SK-N-SH (cell line): ENCODE measurements around the gene P2RX5. TPM values are rescaled to one million over a fixed set of nuclear protein-coding genes. Genes with fewer than 3 reads are reported as not detected.

Experiments
- CTCF ChIA-PET: fragments of 300-600, 350-600 bp; formaldehyde crosslinking; extraction: SDS; loops from one replicate; lab custom pipeline; 2021; lab: Yijun Ruan, JAX
- POLR2A ChIA-PET: fragments of 350-600 bp; sonication (Branson Sonifier 250); formaldehyde crosslinking; extraction: SDS; loops from one replicate; lab custom pipeline; 2020; ENCODE audit warnings: antibody characterized with exemption, inconsistent platforms; lab: Yijun Ruan, JAX
- DNase-seq: peaks from one replicate; pipeline ENCODE4 v3.0.0; 2012
- H2AFZ ChIP-seq: fragments of 200-600 bp; sonication (generic); 2 replicates; pipeline ENCODE4 v1.8.1; 2016; ENCODE audit warnings: antibody characterized with exemption, mild to moderate bottlenecking, low read depth
- H3F3A ChIP-seq: fragments of 200-600 bp; sonication (generic); replicated peaks from 2 replicates; pipeline ENCODE3; 2016; ENCODE audit warnings: antibody characterized with exemption, mild to moderate bottlenecking; ENCODE audit not compliant: insufficient read depth
- H3K27ac ChIP-seq, 2 experiments: fragments of 200-500 bp in 1 of 2; fragments of 200-600 bp in 1 of 2; sonication (Bioruptor generic) in 1 of 2; sonication (generic), shearing (Covaris generic) in 1 of 2; 2 replicates each; pipeline versions ENCODE4 v1.5.1 to v1.6.1; 2014 to 2016; ENCODE audit warnings: low read depth in 2 of 2, inconsistent platforms in 1 of 2, low read length in 1 of 2, mild to moderate bottlenecking in 1 of 2, mixed read lengths in 1 of 2
- H3K27me3 ChIP-seq: fragments of 200-600 bp; sonication (generic), shearing (Covaris generic); 2 replicates; pipeline ENCODE4 v1.6.1; 2016; ENCODE audit warnings: mixed run types; ENCODE audit not compliant: insufficient read depth
- H3K36me3 ChIP-seq, 2 experiments: fragments of 200-500 bp in 1 of 2; fragments of 200-600 bp in 1 of 2; sonication (Bioruptor generic) in 1 of 2; sonication (generic) in 1 of 2; replicated peaks in 1 of 2; 2 replicates each; pipeline versions ENCODE3 to v1.5.1; 2014 to 2016; ENCODE audit warnings: low read length in 1 of 2, mild to moderate bottlenecking in 1 of 2; ENCODE audit not compliant: insufficient read depth in 2 of 2, control insufficient read depth in 1 of 2
- H3K4me1 ChIP-seq, 2 experiments: fragments of 200-500 bp in 1 of 2; fragments of 200-600 bp in 1 of 2; sonication (Bioruptor generic) in 1 of 2; sonication (generic), shearing (Covaris generic) in 1 of 2; 2 replicates each; pipeline versions ENCODE4 v1.5.1 to v1.6.1; 2014 to 2016; ENCODE audit warnings: low read depth in 1 of 2, low read length in 1 of 2, mixed run types in 1 of 2; ENCODE audit not compliant: insufficient read depth in 2 of 2, control insufficient read depth in 1 of 2
- H3K4me2 ChIP-seq: fragments of 200-600 bp; sonication (generic), shearing (Covaris generic); 2 replicates; pipeline ENCODE4 v1.6.1; 2017; ENCODE audit warnings: mixed run types
- H3K4me3 ChIP-seq, 2 experiments: fragments of 200-500 bp in 1 of 2; fragments of 200-600 bp in 1 of 2; sonication (Bioruptor generic) in 1 of 2; sonication (generic), shearing (Covaris generic) in 1 of 2; 2 replicates each; pipeline versions ENCODE4 v1.5.1 to v1.8.1; 2014 to 2016; ENCODE audit warnings: low read depth in 2 of 2, inconsistent platforms in 1 of 2, low read length in 1 of 2, mild to moderate bottlenecking in 1 of 2, mixed read lengths in 1 of 2, moderate library complexity in 1 of 2
- H3K79me2 ChIP-seq: fragments of 200-600 bp; sonication (generic); 2 replicates; pipeline ENCODE4 v1.8.1; 2017; ENCODE audit warnings: mild to moderate bottlenecking; ENCODE audit not compliant: insufficient read depth
- H3K9ac ChIP-seq: fragments of 200-600 bp; sonication (generic); 2 replicates; pipeline ENCODE4 v1.6.1; 2017; ENCODE audit warnings: mixed run types
- H3K9me2 ChIP-seq: fragments of 200-600 bp; sonication (generic); 2 replicates; pipeline ENCODE4 v1.6.1; 2017; ENCODE audit warnings: mixed run types
- H3K9me3 ChIP-seq: fragments of 200-600 bp; sonication (generic); 2 replicates; pipeline ENCODE4 v1.6.1; 2017; ENCODE audit warnings: mixed run types, mild to moderate bottlenecking, moderate library complexity
- H4K20me1 ChIP-seq: fragments of 200-600 bp; sonication (generic); 2 replicates; pipeline ENCODE4 v1.6.1; 2017; ENCODE audit warnings: mild to moderate bottlenecking, mixed run types; ENCODE audit not compliant: insufficient read depth
- ELF1 ChIP-seq: IDR thresholded peaks from 2 replicates; pipeline ENCODE4 v1.4.0; 2012
- EP300 ChIP-seq, 2 experiments: IDR thresholded peaks; 2 replicates each; pipeline versions ENCODE4 v1.4.0 to v1.6.1; 2012; ENCODE audit warnings: borderline replicate concordance in 1 of 2, low read depth in 1 of 2, low read length in 1 of 2
- EZH2phosphoT487 ChIP-seq: fragments of 200-600 bp; sonication (generic); IDR thresholded peaks from 2 replicates; pipeline ENCODE4 v1.6.1; 2017; ENCODE audit warnings: low read depth, mixed run types, mild to moderate bottlenecking, antibody characterized with exemption, moderate library complexity, borderline replicate concordance
- FOSL2 ChIP-seq: IDR thresholded peaks from 2 replicates; pipeline ENCODE4 v1.4.0; 2012; ENCODE audit warnings: low read depth, mild to moderate bottlenecking, moderate library complexity, borderline replicate concordance
- FOXJ3 ChIP-seq: sonication (generic); formaldehyde crosslinking; IDR thresholded peaks from 2 replicates; pipeline ENCODE4 v1.5.1; 2020; ENCODE audit warnings: mild to moderate bottlenecking, missing genetic modification reagents
- FOXM1 ChIP-seq: IDR thresholded peaks from 2 replicates; pipeline ENCODE4 v1.4.0; 2012; ENCODE audit warnings: low read depth, mild to moderate bottlenecking
- GABPA ChIP-seq: IDR thresholded peaks from 2 replicates; pipeline ENCODE4 v1.4.0; 2012; ENCODE audit warnings: low read depth, mild to moderate bottlenecking
- GATA2 ChIP-seq: sonication (generic); formaldehyde crosslinking; IDR thresholded peaks from 2 replicates; pipeline ENCODE4 v1.5.0; 2020; ENCODE audit warnings: mild to moderate bottlenecking, missing genetic modification reagents
- JUND ChIP-seq: IDR thresholded peaks from 2 replicates; pipeline ENCODE4 v1.4.0; 2012
- MXI1 ChIP-seq: IDR thresholded peaks from 2 replicates; pipeline ENCODE4 v1.6.1; 2012; ENCODE audit warnings: mild to moderate bottlenecking, low read depth, low read length, improper control_type of control experiment
- NFIC ChIP-seq: IDR thresholded peaks from 2 replicates; pipeline ENCODE4 v1.4.0; 2012; ENCODE audit warnings: borderline replicate concordance
- NRF1 ChIP-seq: IDR thresholded peaks from 2 replicates; pipeline ENCODE4 v1.6.1; 2012; ENCODE audit warnings: low read depth, mild to moderate bottlenecking, low read length
- POLR2AphosphoS5 ChIP-seq: IDR thresholded peaks from 2 replicates; pipeline ENCODE4 v1.6.1; 2012; ENCODE audit warnings: low read depth, low read length
- RAD21 ChIP-seq: IDR thresholded peaks from 2 replicates; pipeline ENCODE4 v1.6.1; 2012; ENCODE audit warnings: mild to moderate bottlenecking, low read length
- RFX5 ChIP-seq: IDR thresholded peaks from 2 replicates; pipeline ENCODE4 v1.6.1; 2012; ENCODE audit warnings: mild to moderate bottlenecking, improper control_type of control experiment, low read length
- RXRA ChIP-seq: IDR thresholded peaks from 2 replicates; pipeline ENCODE4 v1.4.0; 2012; ENCODE audit warnings: low read depth, mild to moderate bottlenecking, borderline replicate concordance
- SIN3A ChIP-seq: IDR thresholded peaks from 2 replicates; pipeline ENCODE4 v1.6.1; 2012; ENCODE audit warnings: low read depth, mild to moderate bottlenecking, low read length, moderate library complexity, borderline replicate concordance
- SMC3 ChIP-seq: IDR thresholded peaks from 2 replicates; pipeline ENCODE4 v1.6.1; 2012; ENCODE audit warnings: low read depth, low read length, improper control_type of control experiment
- TCF12 ChIP-seq: IDR thresholded peaks from 2 replicates; pipeline ENCODE4 v1.4.0; 2012
- WGBS: methylation state at CpG from one replicate; pipeline ENCODE4 v1.1.6; 2017; ENCODE audit warnings: low lambda C conversion rate; 5-methylcytosine and 5-hydroxymethylcytosine counted together
- polyA plus RNA-seq, 3 experiments: library from polyadenylated mRNA; depleted of rRNA; stranded (reverse); fragments of >200 nt; gene quantifications; 2 replicates each; pipeline ENCODE4 v1.2.3, GENCODE V29; 2012
- TF ChIP-seq, protein P1 (sequence below): fragments of 150-350 bp; IDR thresholded peaks from 2 replicates; pipeline ENCODE4 v1.6.1; 2017; ENCODE audit warnings: antibody characterized with exemption, low read length, low read depth, borderline replicate concordance
- TF ChIP-seq, protein P2 (sequence below): IDR thresholded peaks from 2 replicates; pipeline ENCODE4 v1.4.0; 2012; ENCODE audit warnings: low read depth, borderline replicate concordance
- TF ChIP-seq, protein P3 (sequence below): IDR thresholded peaks from 2 replicates; pipeline ENCODE4 v1.4.0; 2012; ENCODE audit warnings: low read depth, borderline replicate concordance

P2RX5 gene
- polyA plus RNA-seq, 1 of the 3 experiments (the other 2 are of a cell fraction) = 0.97 TPM

DNA sequence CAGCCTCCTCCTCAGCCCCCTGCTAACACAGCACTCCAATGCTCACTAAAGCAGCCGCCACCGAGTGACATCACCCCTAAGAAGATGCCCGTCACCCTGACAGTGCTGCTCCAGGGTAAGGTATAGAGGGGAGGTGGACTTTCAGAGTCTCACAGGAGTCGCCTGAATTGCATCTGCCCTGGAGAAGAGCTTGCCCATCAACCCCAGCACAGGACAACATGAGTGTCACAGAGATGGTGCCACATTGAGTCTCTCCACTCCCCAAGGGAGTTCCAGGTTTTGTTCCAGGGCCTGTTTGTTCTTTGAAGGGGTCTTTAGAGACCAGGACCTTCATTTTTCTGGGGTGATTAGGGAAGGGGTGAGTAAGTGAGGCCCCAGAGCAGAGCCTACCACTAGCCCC lies 2.2 kb upstream of the P2RX5 start:
- ChIA-PET CTCF (interaction anchor here (1.1 to 1.7 kb wide), 2 partner anchors 15 to 39 kb away, joined by 3 to 6 read pairs; no protein-coding TSS in a partner anchor), POLR2A (no interaction called here)
- H3K27ac ChIP-seq = no peak overlapping the region
- no peak for TF ChIP-seq SIN3A
- TF ChIP-seq TCF12 = no peak
- no peak for TF ChIP-seq JUND
- TF ChIP-seq NFIC = no peak
- TF ChIP-seq RXRA = no peak
- TF ChIP-seq GATA2 (CRISPR knock-in tag) = no peak
- TF ChIP-seq FOXJ3 (CRISPR knock-in tag) = no peak
- no peak for TF ChIP-seq EP300 (IDR thresholded peaks at IDR 0.05; ENCODE audit: borderline replicate concordance in 1 of 2, low read depth in 1 of 2, low read length in 1 of 2)
- no peak for TF ChIP-seq POLR2AphosphoS5
- no peak for TF ChIP-seq MXI1
- TF ChIP-seq FOSL2 = no peak
- TF ChIP-seq, protein P1, sequence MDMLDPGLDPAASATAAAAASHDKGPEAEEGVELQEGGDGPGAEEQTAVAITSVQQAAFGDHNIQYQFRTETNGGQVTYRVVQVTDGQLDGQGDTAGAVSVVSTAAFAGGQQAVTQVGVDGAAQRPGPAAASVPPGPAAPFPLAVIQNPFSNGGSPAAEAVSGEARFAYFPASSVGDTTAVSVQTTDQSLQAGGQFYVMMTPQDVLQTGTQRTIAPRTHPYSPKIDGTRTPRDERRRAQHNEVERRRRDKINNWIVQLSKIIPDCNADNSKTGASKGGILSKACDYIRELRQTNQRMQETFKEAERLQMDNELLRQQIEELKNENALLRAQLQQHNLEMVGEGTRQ = no peak
- no peak for TF ChIP-seq SMC3
- TF ChIP-seq ELF1 = no peak
- no peak for TF ChIP-seq RAD21
- no peak for TF ChIP-seq NRF1
- TF ChIP-seq RFX5 = no peak
- no peaks in the 10 kb centered on the region for H4K20me1 ChIP-seq
- WGBS = 80% methylated on average over 1 of the region's 4 CpGs
- no peak overlapping the region for H3K9ac ChIP-seq
- no peaks in the 10 kb centered on the region for H3K36me3 ChIP-seq
- no peaks in the 10 kb centered on the region for H3F3A ChIP-seq
- H3K4me1 ChIP-seq = peaks cover 0 to 13% of the 10 kb centered on the region in 2 experiments; a peak in 1 of 4 replicates
- H3K4me3 ChIP-seq = no peak overlapping the region
- no peaks in the 10 kb centered on the region for H3K9me3 ChIP-seq
- H2AFZ ChIP-seq = no peak overlapping the region
- no peak for DNase-seq
- H3K4me2 ChIP-seq = no peak overlapping the region
- H3K27me3 ChIP-seq = no peaks in the 10 kb centered on the region
- H3K79me2 ChIP-seq = no peaks in the 10 kb centered on the region
- no peaks in the 10 kb centered on the region for H3K9me2 ChIP-seq

DNA sequence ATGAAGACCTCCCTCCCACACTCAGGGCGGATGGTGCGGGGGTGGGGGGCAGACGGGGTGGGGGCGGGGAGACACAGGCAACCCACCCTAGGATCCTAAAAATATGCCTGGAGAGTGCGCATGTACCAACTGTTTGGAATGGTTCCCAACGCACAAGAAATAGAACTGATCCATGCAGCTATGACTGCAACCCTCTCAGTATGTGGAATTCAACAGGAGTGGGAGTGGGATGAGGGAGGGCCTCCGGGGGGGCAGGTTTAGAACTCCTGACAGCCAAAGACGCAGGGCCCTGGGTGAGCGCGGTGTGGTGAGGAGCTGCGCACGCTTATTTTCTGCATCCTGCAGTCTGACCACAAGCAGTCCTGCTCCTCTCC lies 1.1 kb upstream of the P2RX5 start:
- CTCF ChIA-PET = interaction anchor here (0.6 kb wide), 1 partner anchor 27 kb away, joined by 4 read pairs; the partner anchor contains the start of gene HASPIN
- 46% methylated on average over 7 of the region's 12 CpGs for WGBS
- Histone ChIP-seq H3K27ac (no peak overlapping the region), H4K20me1 (no peaks in the 10 kb centered on the region), H3F3A (no peaks in the 10 kb centered on the region), H2AFZ (no peak overlapping the region), H3K9me3 (no peaks in the 10 kb centered on the region), H3K9me2 (no peaks in the 10 kb centered on the region), H3K36me3 (no peaks in the 10 kb centered on the region), H3K79me2 (no peaks in the 10 kb centered on the region), H3K4me1 (peaks cover 0 to 13% of the 10 kb centered on the region in 2 experiments; a peak in 1 of 4 replicates), H3K27me3 (no peaks in the 10 kb centered on the region), H3K4me2 (no peak overlapping the region), H3K9ac (no peak overlapping the region), H3K4me3 (no peak overlapping the region)
- no peak for TF ChIP-seq EZH2phosphoT487
- no peak for TF ChIP-seq POLR2AphosphoS5
- TF ChIP-seq, protein P2, sequence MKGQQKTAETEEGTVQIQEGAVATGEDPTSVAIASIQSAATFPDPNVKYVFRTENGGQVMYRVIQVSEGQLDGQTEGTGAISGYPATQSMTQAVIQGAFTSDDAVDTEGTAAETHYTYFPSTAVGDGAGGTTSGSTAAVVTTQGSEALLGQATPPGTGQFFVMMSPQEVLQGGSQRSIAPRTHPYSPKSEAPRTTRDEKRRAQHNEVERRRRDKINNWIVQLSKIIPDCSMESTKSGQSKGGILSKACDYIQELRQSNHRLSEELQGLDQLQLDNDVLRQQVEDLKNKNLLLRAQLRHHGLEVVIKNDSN = no peak
- no peak for TF ChIP-seq NRF1
- no peak for TF ChIP-seq GABPA
- TF ChIP-seq, protein P3, sequence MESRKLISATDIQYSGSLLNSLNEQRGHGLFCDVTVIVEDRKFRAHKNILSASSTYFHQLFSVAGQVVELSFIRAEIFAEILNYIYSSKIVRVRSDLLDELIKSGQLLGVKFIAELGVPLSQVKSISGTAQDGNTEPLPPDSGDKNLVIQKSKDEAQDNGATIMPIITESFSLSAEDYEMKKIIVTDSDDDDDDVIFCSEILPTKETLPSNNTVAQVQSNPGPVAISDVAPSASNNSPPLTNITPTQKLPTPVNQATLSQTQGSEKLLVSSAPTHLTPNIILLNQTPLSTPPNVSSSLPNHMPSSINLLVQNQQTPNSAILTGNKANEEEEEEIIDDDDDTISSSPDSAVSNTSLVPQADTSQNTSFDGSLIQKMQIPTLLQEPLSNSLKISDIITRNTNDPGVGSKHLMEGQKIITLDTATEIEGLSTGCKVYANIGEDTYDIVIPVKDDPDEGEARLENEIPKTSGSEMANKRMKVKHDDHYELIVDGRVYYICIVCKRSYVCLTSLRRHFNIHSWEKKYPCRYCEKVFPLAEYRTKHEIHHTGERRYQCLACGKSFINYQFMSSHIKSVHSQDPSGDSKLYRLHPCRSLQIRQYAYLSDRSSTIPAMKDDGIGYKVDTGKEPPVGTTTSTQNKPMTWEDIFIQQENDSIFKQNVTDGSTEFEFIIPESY = no peak
- no peak for TF ChIP-seq FOXM1
- TF ChIP-seq ELF1 = no peak
- TF ChIP-seq RFX5 = no peak
- DNase-seq = no peak
- POLR2A ChIA-PET = no interaction called here
